Activated B cell treated with CpG ODN at 0.5 μM for 24 hours (primary cell): ENCODE data around the gene GPR21. TPM values are rescaled to one million over a fixed set of nuclear protein-coding genes. Genes with fewer than 3 reads are reported as not detected.
A peak's percentile ranks its signal among the peaks of the same experiment; 100 is the strongest.

Experiments used
- ATAC-seq: fragments of 200-7000 bp; cut with Tn5 transposase; one replicate; pipeline ENCODE4 v1.10.0; 2021; ENCODE audit warnings: low read depth, mild to moderate bottlenecking, moderate library complexity
- CTCF ChIA-PET: fragments of 350-600 bp; sonication (Branson Sonifier 250); formaldehyde crosslinking; loops from one replicate; lab custom pipeline; 2021; ENCODE audit warnings: antibody characterized with exemption; lab: Charles Lee
- POLR2A ChIA-PET: fragments of 350-600 bp; sonication (Branson Sonifier 250); formaldehyde crosslinking; loops from one replicate; lab custom pipeline; 2021; ENCODE audit warnings: antibody characterized with exemption; lab: Charles Lee
- DNase-seq: peaks from one replicate; pipeline ENCODE4 v3.0.0; 2022
- H3K27ac Mint-ChIP-seq: one replicate; pipeline ENCODE4 v1.8.0; 2020; ENCODE audit warnings: mixed read lengths
- H3K27me3 Mint-ChIP-seq: one replicate; pipeline ENCODE4 v1.8.0; 2021; ENCODE audit warnings: mixed read lengths
- H3K36me3 Mint-ChIP-seq: one replicate; pipeline ENCODE4 v1.8.0; 2021; ENCODE audit warnings: low read depth, mixed read lengths
- H3K4me1 Mint-ChIP-seq: one replicate; pipeline ENCODE4 v1.8.0; 2021; ENCODE audit warnings: mixed read lengths
- H3K4me3 Mint-ChIP-seq: one replicate; pipeline ENCODE4 v1.8.0; 2020; ENCODE audit warnings: mild to moderate bottlenecking, mixed read lengths
- H3K9me3 Mint-ChIP-seq: one replicate; pipeline ENCODE4 v1.8.0; 2020; ENCODE audit warnings: mixed read lengths
- intact Hi-C: fragments of 100-400 bp; cut with micrococcal nuclease; formaldehyde crosslinking; loops from one replicate; pipeline ENCODE4 v1.15.1; 2024
- total RNA-seq: library from RNA; stranded (reverse); gene quantifications from 2 replicates; pipeline ENCODE4 v1.2.3, GENCODE V29; 2022
- TF ChIP-seq, protein P1 (sequence below): fragments of 200-600 bp; IDR thresholded peaks from one replicate; pipeline ENCODE4 v1.8.0; 2022; ENCODE audit warnings: antibody characterized with exemption, mild to moderate bottlenecking

Gene GPR21
- total RNA-seq, 1 donor from 2014 or later, result 1.6 TPM

DNA sequence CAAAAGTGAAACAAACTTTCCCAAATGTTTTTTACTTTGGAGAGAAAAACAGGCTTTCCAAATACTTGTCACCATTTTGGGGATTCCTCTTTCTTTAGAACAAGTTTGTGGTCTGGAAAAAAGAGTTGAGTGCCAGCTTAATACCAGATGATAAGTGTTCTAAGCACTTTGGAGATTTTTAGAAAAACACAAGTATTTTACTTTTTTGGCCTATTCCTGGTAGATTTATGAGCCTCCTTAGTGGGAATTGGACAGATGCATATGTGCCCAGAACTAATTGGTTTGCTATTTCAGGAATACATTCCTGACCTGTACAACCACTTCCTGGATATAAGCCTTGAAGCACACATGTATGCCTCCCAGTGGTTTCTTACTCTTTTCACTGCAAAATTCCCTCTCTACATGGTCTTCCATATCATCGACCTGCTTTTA lies 40.5 kb downstream of the GPR21 start:
- intact Hi-C loops, result no loop called here
- Mint-ChIP-seq H3K36me3 (peaks cover 73% of the 10 kb centered on the region), H3K9me3 (no peaks in the 10 kb centered on the region), H3K27ac (no peak overlapping the region), H3K4me1 (peaks cover 17% of the 10 kb centered on the region), H3K27me3 (no peaks in the 10 kb centered on the region), H3K4me3 (no peak overlapping the region)
- no peak for ATAC-seq
- TF ChIP-seq, protein P1, sequence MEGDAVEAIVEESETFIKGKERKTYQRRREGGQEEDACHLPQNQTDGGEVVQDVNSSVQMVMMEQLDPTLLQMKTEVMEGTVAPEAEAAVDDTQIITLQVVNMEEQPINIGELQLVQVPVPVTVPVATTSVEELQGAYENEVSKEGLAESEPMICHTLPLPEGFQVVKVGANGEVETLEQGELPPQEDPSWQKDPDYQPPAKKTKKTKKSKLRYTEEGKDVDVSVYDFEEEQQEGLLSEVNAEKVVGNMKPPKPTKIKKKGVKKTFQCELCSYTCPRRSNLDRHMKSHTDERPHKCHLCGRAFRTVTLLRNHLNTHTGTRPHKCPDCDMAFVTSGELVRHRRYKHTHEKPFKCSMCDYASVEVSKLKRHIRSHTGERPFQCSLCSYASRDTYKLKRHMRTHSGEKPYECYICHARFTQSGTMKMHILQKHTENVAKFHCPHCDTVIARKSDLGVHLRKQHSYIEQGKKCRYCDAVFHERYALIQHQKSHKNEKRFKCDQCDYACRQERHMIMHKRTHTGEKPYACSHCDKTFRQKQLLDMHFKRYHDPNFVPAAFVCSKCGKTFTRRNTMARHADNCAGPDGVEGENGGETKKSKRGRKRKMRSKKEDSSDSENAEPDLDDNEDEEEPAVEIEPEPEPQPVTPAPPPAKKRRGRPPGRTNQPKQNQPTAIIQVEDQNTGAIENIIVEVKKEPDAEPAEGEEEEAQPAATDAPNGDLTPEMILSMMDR, result no peak
- CTCF ChIA-PET, result interaction anchor here (1.3 to 6.1 kb wide), 2 partner anchors 276 to 312 kb away, joined by 4 to 41 read pairs; no protein-coding TSS in a partner anchor
- DNase-seq, result no peak
- POLR2A ChIA-PET, result no interaction called here

DNA sequence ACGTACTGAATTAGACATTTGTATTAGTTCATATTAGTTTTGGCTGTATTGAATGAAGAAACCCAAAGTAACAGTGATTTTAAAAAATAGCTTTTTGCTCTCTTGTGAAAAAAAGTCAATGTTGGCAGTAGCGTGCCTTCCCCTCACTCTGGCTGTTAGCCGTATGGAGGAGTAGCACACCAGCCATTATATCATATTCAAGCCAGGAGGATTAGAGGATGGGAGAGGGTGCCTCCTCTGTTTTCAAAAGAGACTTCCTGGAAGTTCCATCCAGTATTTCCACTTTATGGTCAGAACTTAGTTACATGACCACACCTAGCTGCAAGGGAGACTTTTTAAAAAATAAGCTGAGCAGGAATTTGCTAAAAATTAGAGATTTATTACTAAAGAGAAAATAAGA lies 41.2 kb downstream of the GPR21 start:
- ATAC-seq, result no peak
- Mint-ChIP-seq H3K4me1 (peaks cover 17% of the 10 kb centered on the region), H3K27ac (no peak overlapping the region), H3K36me3 (peaks cover 75% of the 10 kb centered on the region), H3K4me3 (no peak overlapping the region), H3K9me3 (no peaks in the 10 kb centered on the region), H3K27me3 (no peaks in the 10 kb centered on the region)
- POLR2A ChIA-PET, result no interaction called here
- intact Hi-C loops, result no loop called here
- CTCF ChIA-PET, result interaction anchor here (0.7 to 6.1 kb wide), 2 partner anchors 275 to 280 kb away, joined by 3 to 41 read pairs; no protein-coding TSS in a partner anchor
- TF ChIP-seq, protein P1, result no peak
- no peak for DNase-seq

DNA sequence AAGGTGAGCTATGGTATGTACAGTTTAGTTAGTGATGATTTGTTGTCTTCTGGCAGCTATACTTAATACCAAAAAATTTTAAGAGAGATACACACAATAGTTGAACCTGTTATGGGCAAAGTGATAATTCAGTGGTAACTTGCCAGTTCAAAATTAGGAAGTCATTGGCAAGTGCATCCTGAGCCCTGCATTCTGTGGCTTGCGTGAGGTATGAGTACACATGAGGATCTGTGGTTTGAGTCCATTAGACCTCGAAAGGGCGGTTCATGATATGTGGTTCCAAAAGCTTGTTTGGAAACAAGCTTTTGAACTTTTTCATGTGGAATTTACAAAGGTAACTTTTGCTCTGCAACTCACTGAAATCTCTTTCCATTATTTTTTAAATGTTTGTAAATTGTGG lies 47.0 kb downstream of the GPR21 start:
- POLR2A ChIA-PET, result interaction anchor here (1.3 kb wide), 1 partner anchor 15 kb away, joined by 6 read pairs; no protein-coding TSS in a partner anchor
- H3K36me3 Mint-ChIP-seq, result peaks cover 84% of the 10 kb centered on the region
- ATAC-seq (no peak), DNase-seq (no peak)
- H3K9me3 Mint-ChIP-seq, result no peaks in the 10 kb centered on the region
- CTCF ChIA-PET, result interaction anchor here (0.6 to 5.8 kb wide), 8 partner anchors 10 to 305 kb away, joined by 3 to 118 read pairs (median 6); no protein-coding TSS in a partner anchor
- intact Hi-C loops, result no loop called here
- TF ChIP-seq, protein P1, result no peak
- no peaks in the 10 kb centered on the region for H3K27me3 Mint-ChIP-seq
- no peak overlapping the region for H3K4me3 Mint-ChIP-seq
- peaks cover 16% of the 10 kb centered on the region for H3K4me1 Mint-ChIP-seq
- no peak overlapping the region for H3K27ac Mint-ChIP-seq

DNA sequence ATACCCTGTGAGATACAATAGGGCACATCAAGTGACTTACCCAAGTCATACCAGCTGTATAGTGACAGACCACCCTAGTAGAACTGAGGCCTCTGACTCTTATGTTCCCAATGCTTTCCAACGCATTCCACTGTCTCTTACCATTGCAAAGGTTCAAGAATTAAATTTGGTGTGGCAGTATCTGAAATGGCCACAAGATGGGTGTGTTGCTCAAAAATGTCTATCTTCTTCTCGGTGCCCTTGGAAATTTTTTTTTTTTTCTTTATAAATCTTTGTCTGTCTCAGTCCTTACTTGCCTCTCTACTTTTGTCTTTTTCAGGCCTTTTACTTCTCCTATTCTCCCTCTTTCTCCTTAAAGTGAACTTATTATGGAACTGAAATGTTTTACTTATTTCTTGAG lies 48.4 kb downstream of the GPR21 start:
- Mint-ChIP-seq H3K4me1 (peaks cover 19% of the 10 kb centered on the region), H3K36me3 (peaks cover 81% of the 10 kb centered on the region), H3K4me3 (no peak overlapping the region), H3K27ac (no peak overlapping the region), H3K27me3 (no peaks in the 10 kb centered on the region), H3K9me3 (no peaks in the 10 kb centered on the region)
- ChIA-PET POLR2A (interaction anchor here (0.8 to 1.6 kb wide), 3 partner anchors 14 to 268 kb away, joined by 3 to 7 read pairs (median 6); no protein-coding TSS in a partner anchor), CTCF (interaction anchor here (1.0 to 5.8 kb wide), 11 partner anchors 11 to 272 kb away, joined by 3 to 118 read pairs (median 5); no protein-coding TSS in a partner anchor)
- peak; percentile 66 for ATAC-seq
- TF ChIP-seq, protein P1, result peak; percentile 44
- no peak for DNase-seq
- intact Hi-C loops, result loop anchor here (1.0 kb wide), 3 partner anchors 143 to 303 kb away; no protein-coding TSS in a partner anchor

DNA sequence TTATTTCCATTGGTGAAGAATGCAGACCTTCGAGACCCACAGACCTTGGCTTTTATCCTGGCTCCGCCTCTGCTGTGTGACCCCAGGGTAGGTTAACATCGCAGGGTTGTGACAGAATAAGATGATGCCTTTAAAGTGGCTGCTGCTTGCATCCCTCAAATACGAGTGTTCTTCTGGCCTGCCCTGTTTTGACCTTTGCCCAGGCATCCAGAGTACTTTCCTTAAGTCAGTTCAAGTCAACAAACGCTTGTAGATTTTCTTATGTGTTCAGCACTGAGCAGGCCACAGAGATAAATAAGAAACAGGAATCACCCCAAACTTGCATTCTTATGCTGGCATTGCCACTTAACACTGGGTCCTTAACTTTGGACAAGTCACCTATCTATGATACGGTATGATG lies 50.2 kb downstream of the GPR21 start:
- H3K4me1 Mint-ChIP-seq, result peaks cover 24% of the 10 kb centered on the region
- CTCF ChIA-PET, result interaction anchor here (1.4 to 5.8 kb wide), 4 partner anchors 9 to 270 kb away, joined by 4 to 118 read pairs (median 12); no protein-coding TSS in a partner anchor
- no peak overlapping the region for H3K27ac Mint-ChIP-seq
- H3K9me3 Mint-ChIP-seq, result no peaks in the 10 kb centered on the region
- no peaks in the 10 kb centered on the region for H3K27me3 Mint-ChIP-seq
- DNase-seq (no peak), ATAC-seq (no peak)
- H3K4me3 Mint-ChIP-seq, result no peak overlapping the region
- intact Hi-C loops, result no loop called here
- H3K36me3 Mint-ChIP-seq, result peaks cover 74% of the 10 kb centered on the region
- POLR2A ChIA-PET, result interaction anchor here (0.9 kb wide), 1 partner anchor 266 kb away, joined by 3 read pairs; no protein-coding TSS in a partner anchor
- TF ChIP-seq, protein P1, result no peak
